ENCODE measurements around the gene MTR. TPM values are rescaled to one million over a fixed set of nuclear protein-coding genes. Genes with fewer than 3 reads are reported as not detected.

Gene MTR
- total and polyA plus RNA-seq, 2 experiments from 2014 or later: 17.2 to 25.9 TPM

GRCh38 chr1:236895665-236896387 is 100.7 kb downstream of the MTR start:
- H3K9me2 ChIP-seq (ENCODE audit: insufficient read depth): no peaks in the 10 kb centered on the region
- no peaks in the 10 kb centered on the region for H3K79me2 ChIP-seq (ENCODE audit: insufficient read depth)
- no peak overlapping the region for H2AFZ ChIP-seq
- in situ Hi-C loops (cut with MboI): loop anchor here (25.0 kb wide), 1 partner anchor 784 kb away; no protein-coding TSS in a partner anchor
- peaks cover 7% of the 10 kb centered on the region for H3K4me1 ChIP-seq (ENCODE audit: insufficient read depth)
- H3K27me3 ChIP-seq (replicated peaks; ENCODE audit: insufficient read depth): no peaks in the 10 kb centered on the region
- peaks cover 30% of the 10 kb centered on the region; the same call in 1 of the 2 replicates for H3K36me3 ChIP-seq (ENCODE audit: low read depth)
- H3K27ac ChIP-seq: no peak overlapping the region
- H3K9ac ChIP-seq: no peak overlapping the region
- H3K4me2 ChIP-seq (ENCODE audit: unreplicated experiment): no peak overlapping the region
- H3K4me3 ChIP-seq: no peak overlapping the region
- H3F3A ChIP-seq (ENCODE audit: insufficient read depth): no peaks in the 10 kb centered on the region
- DNase-seq: no peak
- TF ChIP-seq EZH2phosphoT487 (IDR thresholded peaks at IDR 0.05; ENCODE audit: insufficient read depth, low read depth) (no peak), EZH2 (IDR thresholded peaks at IDR 0.05; ENCODE audit: insufficient read depth, poor library complexity, severe bottlenecking) (no peak)
- 62 to 63% methylated on average over 8 of the region's 8 CpGs for WGBS, 2 experiments (ENCODE audit: low coverage in 1 of 2, low lambda C conversion rate in 2 of 2, missing lambda C conversion rate in 2 of 2)
- H4K20me1 ChIP-seq (ENCODE audit: insufficient read depth): no peaks in the 10 kb centered on the region
- no peaks in the 10 kb centered on the region for H3K9me3 ChIP-seq (ENCODE audit: low read depth)

- Histone ChIP-seq H3K9me2 (ENCODE audit: insufficient read depth) (no peaks in the 10 kb centered on the region), H3K9ac (no peak overlapping the region), H3K36me3 (ENCODE audit: low read depth) (peaks cover 24% of the 10 kb centered on the region; the same call in 1 of the 2 replicates), H3K4me1 (ENCODE audit: insufficient read depth) (peaks cover 7% of the 10 kb centered on the region), H2AFZ (no peak overlapping the region), H3K27me3 (replicated peaks; ENCODE audit: insufficient read depth) (no peaks in the 10 kb centered on the region), H3F3A (ENCODE audit: insufficient read depth) (no peaks in the 10 kb centered on the region), H4K20me1 (ENCODE audit: insufficient read depth) (no peaks in the 10 kb centered on the region), H3K9me3 (ENCODE audit: low read depth) (no peaks in the 10 kb centered on the region), H3K27ac (no peak overlapping the region), H3K4me2 (ENCODE audit: unreplicated experiment) (no peak overlapping the region), H3K4me3 (no peak overlapping the region), H3K79me2 (ENCODE audit: insufficient read depth) (no peaks in the 10 kb centered on the region)
- in situ Hi-C loops (cut with MboI): loop anchor here (25.0 kb wide), 1 partner anchor 784 kb away; no protein-coding TSS in a partner anchor
- WGBS, 2 experiments (ENCODE audit: low coverage in 1 of 2, low lambda C conversion rate in 2 of 2, missing lambda C conversion rate in 2 of 2): 88 to 90% methylated on average over 2 of the region's 2 CpGs
- no peak for DNase-seq
- TF ChIP-seq EZH2 (IDR thresholded peaks at IDR 0.05; ENCODE audit: insufficient read depth, poor library complexity, severe bottlenecking) (no peak), EZH2phosphoT487 (IDR thresholded peaks at IDR 0.05; ENCODE audit: insufficient read depth, low read depth) (no peak)
Measured at GRCh38 chr1:236896716-236897115, 101.6 kb downstream of the MTR start.

- peaks cover 8% of the 10 kb centered on the region for H3K4me1 ChIP-seq (ENCODE audit: insufficient read depth)
- no peak overlapping the region for H2AFZ ChIP-seq
- DNase-seq: peak; percentile 92
- H3K4me2 ChIP-seq (ENCODE audit: unreplicated experiment): peak overlapping the region; percentile 32
- H3K9me2 ChIP-seq (ENCODE audit: insufficient read depth): no peaks in the 10 kb centered on the region
- no peaks in the 10 kb centered on the region for H3K27me3 ChIP-seq (replicated peaks; ENCODE audit: insufficient read depth)
- H3K27ac ChIP-seq: peak overlapping the region; percentile 32
- in situ Hi-C loops (cut with MboI): no loop called here
- H4K20me1 ChIP-seq (ENCODE audit: insufficient read depth): no peaks in the 10 kb centered on the region
- H3K4me3 ChIP-seq: no peak overlapping the region
- TF ChIP-seq EZH2phosphoT487 (IDR thresholded peaks at IDR 0.05; ENCODE audit: insufficient read depth, low read depth) (no peak), EZH2 (IDR thresholded peaks at IDR 0.05; ENCODE audit: insufficient read depth, poor library complexity, severe bottlenecking) (no peak)
- peaks cover 41% of the 10 kb centered on the region for H3F3A ChIP-seq (ENCODE audit: insufficient read depth)
- H3K9me3 ChIP-seq (ENCODE audit: low read depth): no peaks in the 10 kb centered on the region
- WGBS, 2 experiments (ENCODE audit: low coverage in 1 of 2, low lambda C conversion rate in 2 of 2, missing lambda C conversion rate in 2 of 2): 57 to 59% methylated on average over 5 of the region's 5 CpGs
- no peaks in the 10 kb centered on the region for H3K79me2 ChIP-seq (ENCODE audit: insufficient read depth)
- H3K9ac ChIP-seq: no peak overlapping the region
- H3K36me3 ChIP-seq (ENCODE audit: low read depth): no peaks in the 10 kb centered on the region
Measured at GRCh38 chr1:236904892-236905741, 110.0 kb downstream of the MTR start.

- TF ChIP-seq EZH2phosphoT487 (IDR thresholded peaks at IDR 0.05; ENCODE audit: insufficient read depth, low read depth) (no peak), EZH2 (IDR thresholded peaks at IDR 0.05; ENCODE audit: insufficient read depth, poor library complexity, severe bottlenecking) (no peak)
- Histone ChIP-seq H3K79me2 (ENCODE audit: insufficient read depth) (no peaks in the 10 kb centered on the region), H3K36me3 (ENCODE audit: low read depth) (no peaks in the 10 kb centered on the region), H2AFZ (no peak overlapping the region), H3K27ac (no peak overlapping the region), H3K4me1 (ENCODE audit: insufficient read depth) (peaks cover 12% of the 10 kb centered on the region), H3K4me3 (no peak overlapping the region), H3K9ac (no peak overlapping the region), H4K20me1 (ENCODE audit: insufficient read depth) (no peaks in the 10 kb centered on the region), H3F3A (ENCODE audit: insufficient read depth) (peaks cover 41% of the 10 kb centered on the region), H3K4me2 (ENCODE audit: unreplicated experiment) (no peak overlapping the region), H3K27me3 (replicated peaks; ENCODE audit: insufficient read depth) (no peaks in the 10 kb centered on the region), H3K9me2 (ENCODE audit: insufficient read depth) (no peaks in the 10 kb centered on the region), H3K9me3 (ENCODE audit: low read depth) (no peaks in the 10 kb centered on the region)
- in situ Hi-C loops (cut with MboI): no loop called here
- WGBS, 2 experiments (ENCODE audit: low coverage in 1 of 2, low lambda C conversion rate in 2 of 2, missing lambda C conversion rate in 2 of 2): 59 to 62% methylated on average over 7 of the region's 7 CpGs
- DNase-seq: no peak
Measured at GRCh38 chr1:236907205-236907604, 112.1 kb downstream of the MTR start.
